SK-N-SH treated with all-trans-retinoic acid at 6 μM for 48 hours (cell line): ENCODE data around the gene CCR9.

Experiments
- ATAC-seq: fragments of 200-7000 bp; cut with Tn5 transposase; 3 replicates; pipeline ENCODE4 v1.9.1; 2020; ENCODE audit warnings: mild to moderate bottlenecking, moderate library complexity
- BACH2 ChIP-seq: fragments of 250-450 bp; sonication (Bioruptor Pico); IDR thresholded peaks from 2 replicates; pipeline ENCODE4 v1.9.0; 2021; ENCODE audit warnings: mild to moderate bottlenecking, borderline replicate concordance
- ESRRG ChIP-seq: fragments of 250-450 bp; sonication (Bioruptor Pico); IDR thresholded peaks from 2 replicates; pipeline ENCODE4 v1.6.1; 2021; ENCODE audit warnings: mild to moderate bottlenecking
- GLIS3 ChIP-seq: fragments of 250-450 bp; sonication (Bioruptor Pico); IDR thresholded peaks from 2 replicates; pipeline ENCODE4 v1.5.0; 2020; ENCODE audit warnings: mild to moderate bottlenecking, moderate library complexity
- ISL1 ChIP-seq: fragments of 250-450 bp; sonication (Bioruptor Pico); IDR thresholded peaks from 2 replicates; pipeline ENCODE4 v2.1.2; 2022; ENCODE audit warnings: mild to moderate bottlenecking, moderate library complexity
- OSR1 ChIP-seq: fragments of 250-450 bp; sonication (Bioruptor Pico); IDR thresholded peaks from 2 replicates; pipeline ENCODE4 v1.8.0; 2022; ENCODE audit warnings: moderate library complexity, mild to moderate bottlenecking, inconsistent platforms
- PATZ1 ChIP-seq: fragments of 250-450 bp; sonication (Bioruptor Pico); IDR thresholded peaks from 2 replicates; pipeline ENCODE4 v1.8.0; 2020; ENCODE audit warnings: mild to moderate bottlenecking, moderate library complexity, borderline replicate concordance
- PPARA ChIP-seq: fragments of 250-450 bp; sonication (Bioruptor Pico); IDR thresholded peaks from 2 replicates; pipeline ENCODE4 v1.5.0; 2020; ENCODE audit warnings: mild to moderate bottlenecking, borderline replicate concordance
- SNAI2 ChIP-seq: fragments of 250-450 bp; sonication (Bioruptor Pico); IDR thresholded peaks from 2 replicates; pipeline ENCODE4 v1.5.0; 2020; ENCODE audit warnings: mild to moderate bottlenecking, moderate library complexity
- TOX ChIP-seq: fragments of 250-450 bp; sonication (Bioruptor Pico); IDR thresholded peaks from 2 replicates; pipeline ENCODE4 v1.8.0; 2021; ENCODE audit warnings: mild to moderate bottlenecking, moderate library complexity, borderline replicate concordance
- TSHZ2 ChIP-seq: fragments of 250-450 bp; sonication (Bioruptor Pico); IDR thresholded peaks from 2 replicates; pipeline ENCODE4 v1.5.0; 2020; ENCODE audit warnings: mild to moderate bottlenecking, moderate library complexity
- ZFP3 ChIP-seq: fragments of 250-450 bp; sonication (Bioruptor Pico); IDR thresholded peaks from 2 replicates; pipeline ENCODE4 v1.5.0; 2020; ENCODE audit warnings: mild to moderate bottlenecking, moderate library complexity
- ZFP30 ChIP-seq: fragments of 450-650 bp; formaldehyde crosslinking; IDR thresholded peaks from 2 replicates; pipeline ENCODE4 v1.5.0; 2022; ENCODE audit warnings: mild to moderate bottlenecking, moderate library complexity
- ZNF565 ChIP-seq: fragments of 450-650 bp; formaldehyde crosslinking; conservative IDR thresholded peaks from 2 replicates; pipeline ENCODE4 v1.5.0; 2020; ENCODE audit warnings: low read depth, mild to moderate bottlenecking, moderate library complexity
- ZNF70 ChIP-seq: fragments of 450-650 bp; formaldehyde crosslinking; IDR thresholded peaks from 2 replicates; pipeline ENCODE4 v1.5.0; 2020; ENCODE audit warnings: mild to moderate bottlenecking, moderate library complexity
- ZNF8 ChIP-seq: fragments of 450-650 bp; formaldehyde crosslinking; IDR thresholded peaks from 2 replicates; pipeline ENCODE4 v1.5.0; 2020; ENCODE audit warnings: mild to moderate bottlenecking, moderate library complexity
- TF ChIP-seq, protein P1 (sequence below): fragments of 250-450 bp; sonication (Bioruptor Pico); IDR thresholded peaks from 2 replicates; pipeline ENCODE4 v1.8.0; 2021; ENCODE audit warnings: low read depth, mild to moderate bottlenecking, moderate library complexity, borderline replicate concordance
- TF ChIP-seq, protein P2 (sequence below): fragments of 250-450 bp; sonication (Bioruptor Pico); IDR thresholded peaks from 2 replicates; pipeline ENCODE4 v1.5.1; 2021; ENCODE audit warnings: mild to moderate bottlenecking, moderate library complexity

Gene CCR9

GRCh38 chr3:45889337-45889736, 3.0 kb downstream of the CCR9 start:
- TF ChIP-seq GLIS3 (CRISPR knock-in tag) (no peak), BACH2 (no peak), TOX (no peak)
- TF ChIP-seq, all 23 proteins: peak for 0
- no peak for ATAC-seq

DNA sequence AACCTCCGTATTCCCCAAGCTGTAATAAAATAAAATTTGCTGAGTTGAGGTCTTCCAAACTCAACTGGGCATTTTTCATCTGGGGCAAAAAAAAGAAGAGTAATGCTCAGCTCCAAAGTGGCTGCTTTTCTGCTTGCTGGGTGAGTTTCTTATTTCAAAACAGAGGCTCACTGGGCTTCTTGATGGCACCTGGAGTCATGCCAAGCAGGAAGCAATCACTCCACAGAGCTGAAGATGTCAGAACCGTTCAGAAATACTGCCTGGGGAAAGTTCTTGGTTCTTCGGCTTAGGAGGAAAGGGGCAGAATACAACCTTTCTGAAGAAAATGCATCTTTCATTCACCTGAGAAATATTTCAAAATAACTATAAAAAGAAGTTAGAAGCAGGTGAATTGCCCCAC, 4.1 kb downstream of the CCR9 start:
- TF ChIP-seq ZNF8 (CRISPR knock-in tag) (no peak), ZNF70 (CRISPR knock-in tag) (no peak), TOX (no peak), ESRRG (CRISPR knock-in tag) (no peak), PATZ1 (CRISPR knock-in tag) (no peak), ISL1 (CRISPR knock-in tag) (no peak), PPARA (CRISPR knock-in tag) (no peak), ZFP3 (CRISPR knock-in tag) (no peak), ZFP30 (CRISPR knock-in tag) (no peak), SNAI2 (no peak)
- TF ChIP-seq, protein P1, sequence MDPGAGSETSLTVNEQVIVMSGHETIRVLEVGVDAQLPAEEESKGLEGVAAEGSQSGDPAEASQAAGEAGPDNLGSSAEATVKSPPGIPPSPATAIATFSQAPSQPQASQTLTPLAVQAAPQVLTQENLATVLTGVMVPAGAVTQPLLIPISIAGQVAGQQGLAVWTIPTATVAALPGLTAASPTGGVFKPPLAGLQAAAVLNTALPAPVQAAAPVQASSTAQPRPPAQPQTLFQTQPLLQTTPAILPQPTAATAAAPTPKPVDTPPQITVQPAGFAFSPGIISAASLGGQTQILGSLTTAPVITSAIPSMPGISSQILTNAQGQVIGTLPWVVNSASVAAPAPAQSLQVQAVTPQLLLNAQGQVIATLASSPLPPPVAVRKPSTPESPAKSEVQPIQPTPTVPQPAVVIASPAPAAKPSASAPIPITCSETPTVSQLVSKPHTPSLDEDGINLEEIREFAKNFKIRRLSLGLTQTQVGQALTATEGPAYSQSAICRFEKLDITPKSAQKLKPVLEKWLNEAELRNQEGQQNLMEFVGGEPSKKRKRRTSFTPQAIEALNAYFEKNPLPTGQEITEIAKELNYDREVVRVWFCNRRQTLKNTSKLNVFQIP (CRISPR knock-in tag), result no peak
- TF ChIP-seq, protein P2, sequence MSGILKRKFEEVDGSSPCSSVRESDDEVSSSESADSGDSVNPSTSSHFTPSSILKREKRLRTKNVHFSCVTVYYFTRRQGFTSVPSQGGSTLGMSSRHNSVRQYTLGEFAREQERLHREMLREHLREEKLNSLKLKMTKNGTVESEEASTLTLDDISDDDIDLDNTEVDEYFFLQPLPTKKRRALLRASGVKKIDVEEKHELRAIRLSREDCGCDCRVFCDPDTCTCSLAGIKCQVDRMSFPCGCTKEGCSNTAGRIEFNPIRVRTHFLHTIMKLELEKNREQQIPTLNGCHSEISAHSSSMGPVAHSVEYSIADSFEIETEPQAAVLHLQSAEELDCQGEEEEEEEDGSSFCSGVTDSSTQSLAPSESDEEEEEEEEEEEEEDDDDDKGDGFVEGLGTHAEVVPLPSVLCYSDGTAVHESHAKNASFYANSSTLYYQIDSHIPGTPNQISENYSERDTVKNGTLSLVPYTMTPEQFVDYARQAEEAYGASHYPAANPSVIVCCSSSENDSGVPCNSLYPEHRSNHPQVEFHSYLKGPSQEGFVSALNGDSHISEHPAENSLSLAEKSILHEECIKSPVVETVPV (CRISPR knock-in tag), result no peak
- ATAC-seq, result no peak

- TF ChIP-seq ZNF8 (CRISPR knock-in tag) (peak; percentile 63; the same call in 1 of the 2 replicates), ZNF565 (no peak), BACH2 (no peak)
- TF ChIP-seq, all 23 proteins: peak for 1
- no peak for ATAC-seq
Observed at GRCh38 chr3:45892161-45892560, 5.8 kb downstream of the CCR9 start.

- no peak for TF ChIP-seq BACH2
- TF ChIP-seq OSR1 (CRISPR knock-in tag), result no peak
- TF ChIP-seq ZFP30 (CRISPR knock-in tag), result no peak
- TF ChIP-seq, protein P2 (CRISPR knock-in tag), result no peak
- no peak for TF ChIP-seq ZNF565
- TF ChIP-seq, all 23 proteins: peak for 0
- ATAC-seq, result no peak
Observed at GRCh38 chr3:45894015-45894414, 7.7 kb downstream of the CCR9 start.

DNA sequence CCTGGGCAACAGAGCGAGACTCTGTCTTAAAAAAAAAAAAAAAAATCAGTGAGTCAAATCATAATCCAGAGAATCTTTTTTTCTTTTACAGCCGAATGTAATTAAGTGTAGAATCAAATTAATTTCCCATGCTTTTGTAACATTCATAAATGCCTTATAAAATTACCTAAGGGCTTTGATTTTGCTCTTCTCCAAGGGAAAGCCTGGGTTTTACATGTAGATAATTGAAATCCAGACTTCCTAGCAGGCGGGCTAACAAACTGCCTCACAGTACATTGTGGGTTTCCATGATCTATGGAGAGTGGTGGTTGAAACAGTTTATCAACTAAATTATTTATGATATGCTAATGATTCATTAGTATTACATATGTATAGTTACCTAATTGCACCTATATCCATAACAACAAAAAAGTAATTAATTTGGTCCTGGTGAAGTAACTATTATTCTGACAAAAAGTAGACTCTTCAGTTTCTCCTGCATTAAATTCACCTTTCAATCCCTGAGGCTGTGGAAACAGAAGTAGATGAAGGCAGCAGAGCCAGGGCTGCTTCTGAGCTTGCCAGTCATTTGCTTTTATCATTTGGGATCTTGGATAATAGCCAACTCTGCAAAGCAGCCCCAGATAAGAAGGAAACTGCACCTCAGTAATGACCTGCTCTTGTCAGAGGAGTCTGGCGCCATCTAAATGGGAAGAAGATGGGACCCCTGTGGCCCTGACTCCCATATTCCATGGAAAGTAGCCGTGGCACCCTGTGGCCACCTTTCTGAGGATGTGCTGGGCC, 9.5 kb downstream of the CCR9 start:
- TF ChIP-seq TSHZ2 (CRISPR knock-in tag) (0 out of 2 replicates have a peak, but pooled peaks have one; percentile 22), GLIS3 (CRISPR knock-in tag) (no peak)
- no peak for ATAC-seq
